Ecto neural progenitor cell (in vitro differentiated cells): ENCODE measurements around the gene AHRR.

Source experiments
- DNase-seq: peaks from one replicate; pipeline ENCODE4 v3.0.0-alpha.2; 2018; ENCODE audit warnings: low spot score

Gene AHRR

GRCh38 chr5:321726-322251 is 275 bp downstream of the AHRR start:
- DNase-seq: no peak

DNA sequence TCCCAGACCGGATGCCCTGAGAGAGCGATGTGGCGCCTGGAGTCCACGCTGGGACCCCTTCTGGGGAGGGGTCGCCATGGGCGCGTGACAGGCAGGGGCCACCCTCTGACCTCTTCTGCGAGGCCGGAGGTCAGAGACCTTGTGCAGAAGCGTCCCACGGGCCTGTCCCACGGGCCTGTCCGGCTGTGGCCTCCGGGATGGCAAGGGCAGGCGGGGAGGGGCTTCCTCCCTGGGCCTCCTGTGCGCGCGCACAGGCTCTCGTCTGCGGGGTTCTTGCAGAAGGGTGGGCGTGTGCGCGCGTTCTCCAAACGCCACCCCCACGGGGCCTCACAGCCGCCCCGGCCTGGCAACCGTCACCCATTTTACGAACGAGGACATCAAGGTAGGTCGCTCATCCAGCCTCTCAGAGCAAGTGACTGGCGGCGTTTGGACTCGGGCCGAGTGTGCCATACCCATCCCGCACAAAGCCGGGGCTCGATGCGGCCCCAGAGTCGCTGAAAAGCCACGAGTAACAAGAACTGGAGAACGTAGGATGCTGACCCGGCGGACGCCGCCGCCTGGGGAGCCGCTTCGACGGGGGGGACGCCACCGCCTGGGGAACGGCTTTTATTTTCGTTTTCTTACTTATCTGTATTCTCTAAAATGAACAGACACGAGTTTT is 897 bp downstream of the AHRR start:
- no peak for DNase-seq

DNA sequence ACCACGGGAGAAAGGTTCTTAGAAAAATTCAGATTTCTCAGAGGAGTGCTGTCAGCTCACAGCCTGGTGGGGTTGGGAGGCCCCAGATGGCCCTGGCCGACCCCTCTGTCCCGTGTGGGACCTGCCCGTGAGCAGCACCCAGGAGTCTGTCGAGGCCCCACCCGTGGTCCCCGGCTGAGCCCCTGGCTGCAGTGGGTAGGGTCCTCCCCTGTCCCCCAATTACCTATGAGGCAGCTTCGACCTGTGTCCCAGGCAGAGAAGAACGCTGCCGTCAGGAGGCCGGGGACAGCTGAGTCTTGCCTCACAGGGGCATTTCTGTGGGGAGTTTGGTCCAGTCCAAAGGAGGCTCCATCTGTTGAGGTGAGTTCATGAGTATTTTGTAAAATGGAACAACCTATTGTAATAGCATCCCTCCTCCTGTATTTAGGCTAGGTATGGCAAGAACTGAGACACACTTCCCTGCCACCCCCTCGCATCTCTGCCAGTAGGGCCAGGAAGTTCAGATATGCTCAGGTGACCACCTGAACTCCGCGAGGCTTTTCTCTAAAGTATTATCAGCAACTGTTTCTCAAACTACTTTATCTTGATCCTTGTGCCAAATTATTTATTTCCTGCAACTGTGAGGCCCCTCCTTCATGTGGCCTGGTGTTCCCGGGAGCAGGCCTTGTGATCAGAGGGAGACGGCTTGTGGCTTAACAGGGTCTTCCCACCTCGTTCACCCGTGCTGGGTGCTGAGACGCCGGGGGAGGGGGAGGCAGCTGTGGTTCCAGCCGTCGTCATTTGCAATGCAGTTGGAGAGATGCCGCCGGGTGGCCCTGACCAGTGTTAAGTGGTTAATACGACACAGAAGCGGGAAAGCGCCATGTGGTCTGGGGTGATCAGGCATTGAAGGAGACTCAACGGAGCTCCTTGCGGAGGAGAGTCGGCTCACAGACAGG is 1.7 kb downstream of the AHRR start:
- DNase-seq: no peak

- DNase-seq: peak; percentile 39
Observed at GRCh38 chr5:324736-325612, 3.5 kb downstream of the AHRR start.

- DNase-seq: no peak
Observed at GRCh38 chr5:326109-326508, 4.6 kb downstream of the AHRR start.

DNA sequence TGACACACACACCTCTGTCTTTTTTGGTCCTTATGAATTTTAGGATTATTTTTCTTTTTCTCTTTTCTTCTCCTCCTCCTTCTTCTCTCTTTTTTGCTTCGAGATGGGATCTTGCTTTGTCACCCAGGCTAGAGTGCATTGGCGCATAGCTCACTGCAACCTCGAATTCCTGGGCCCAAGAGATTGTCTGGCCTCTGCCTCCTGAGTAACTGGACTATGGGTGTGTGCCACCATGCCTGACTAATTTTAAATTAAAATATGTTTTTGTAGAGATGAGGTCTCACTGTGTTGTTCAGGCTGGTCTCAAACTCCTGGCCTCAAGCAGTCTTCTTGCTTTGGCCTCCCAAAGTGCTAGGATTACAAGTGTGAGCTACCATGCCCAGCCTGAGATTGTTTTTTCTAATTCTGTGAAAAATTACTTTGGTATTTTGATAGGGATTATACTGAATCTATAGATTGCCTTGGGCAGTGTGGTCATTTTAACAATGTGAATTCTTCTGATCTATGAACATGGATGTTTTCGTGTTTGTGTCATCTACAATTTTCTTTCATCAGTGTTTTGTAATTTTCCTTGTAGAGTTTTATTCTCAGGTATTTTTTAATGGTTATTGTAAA is 7.7 kb downstream of the AHRR start:
- DNase-seq: no peak

DNA sequence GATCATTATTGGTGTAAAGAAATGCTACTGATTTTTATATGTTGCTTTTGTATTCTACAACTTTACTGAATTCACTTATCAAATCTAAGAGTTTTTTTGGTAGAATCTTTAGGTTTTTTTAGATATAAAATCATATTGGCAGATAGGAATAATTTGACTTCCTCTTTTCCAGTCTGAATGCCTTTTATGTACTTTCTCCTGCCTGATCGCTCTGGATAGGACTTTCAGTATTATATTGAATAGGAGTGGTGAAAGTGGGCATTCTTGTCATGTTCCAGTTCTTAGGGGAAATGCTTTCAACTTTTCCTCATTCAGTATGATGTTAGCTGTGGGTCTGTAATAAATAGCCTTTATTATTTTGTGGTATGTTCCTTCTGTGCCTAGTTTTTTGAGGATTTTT is 8.3 kb downstream of the AHRR start:
- DNase-seq: no peak

GRCh38 chr5:332843-333242 is 11.3 kb downstream of the AHRR start:
- no peak for DNase-seq

DNA sequence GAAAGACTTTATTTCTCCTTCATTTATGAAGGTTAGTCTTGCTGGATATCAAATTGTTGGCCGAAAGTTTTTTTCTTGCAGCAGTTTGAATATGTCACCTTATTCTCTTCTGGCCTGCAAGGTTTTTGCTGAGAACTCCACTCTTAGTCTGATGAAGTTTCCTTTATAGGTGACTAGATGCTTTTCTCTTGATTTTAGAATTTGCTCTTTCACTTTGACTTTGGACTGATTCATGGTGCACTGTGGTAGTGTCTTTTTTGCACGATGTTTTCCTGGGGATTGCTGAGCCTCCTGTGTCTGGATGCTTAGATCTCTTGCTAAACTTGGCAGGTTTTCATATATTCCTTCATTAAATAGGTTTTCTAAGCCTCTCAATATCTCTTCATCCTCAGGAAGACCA is 12.4 kb downstream of the AHRR start:
- DNase-seq: no peak

GRCh38 chr5:334903-335739 is 13.6 kb downstream of the AHRR start:
- DNase-seq: no peak

DNA sequence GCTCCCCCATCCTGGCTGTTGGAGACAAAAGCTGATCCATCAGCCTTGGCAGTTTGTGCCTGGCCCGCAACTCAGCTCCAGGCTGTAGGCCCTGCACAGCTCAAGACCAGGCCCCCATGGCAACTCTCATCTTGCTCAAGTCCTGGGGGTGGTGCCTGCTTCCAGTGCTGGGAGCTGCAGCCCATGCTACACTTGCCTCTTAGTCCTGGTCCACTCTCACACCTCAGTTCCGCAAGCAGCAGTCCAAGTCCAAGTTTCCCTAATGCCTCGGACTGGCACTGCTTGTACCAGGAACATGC is 14.2 kb downstream of the AHRR start:
- no peak for DNase-seq

DNA sequence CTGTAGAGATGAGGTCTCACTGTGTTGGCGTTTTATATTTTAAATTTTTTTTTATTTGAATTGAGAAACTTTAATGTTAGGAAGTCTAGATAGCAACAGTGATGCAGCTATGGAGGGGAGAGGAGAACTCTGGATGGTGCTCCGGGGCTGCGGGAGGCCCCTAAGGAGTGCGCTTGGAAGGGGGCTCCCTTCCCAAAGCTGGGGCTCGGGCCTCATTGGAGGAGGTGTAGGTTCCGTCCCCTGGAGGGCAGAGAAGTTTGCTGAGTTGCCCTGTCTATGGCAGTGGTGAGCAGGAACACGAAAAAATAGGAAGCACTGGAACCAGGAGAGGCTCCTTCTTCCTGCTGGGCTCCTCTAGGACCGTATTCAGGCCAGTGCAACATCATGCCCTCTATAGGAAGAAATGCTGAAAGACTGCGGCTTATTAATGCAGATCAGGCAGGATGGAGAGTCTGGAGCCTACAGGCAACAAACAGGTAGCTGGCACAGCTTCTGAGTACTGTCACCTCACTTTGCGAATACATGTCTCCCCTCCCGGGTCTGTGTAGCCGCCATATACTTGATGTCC is 16.1 kb downstream of the AHRR start:
- DNase-seq: no peak

DNA sequence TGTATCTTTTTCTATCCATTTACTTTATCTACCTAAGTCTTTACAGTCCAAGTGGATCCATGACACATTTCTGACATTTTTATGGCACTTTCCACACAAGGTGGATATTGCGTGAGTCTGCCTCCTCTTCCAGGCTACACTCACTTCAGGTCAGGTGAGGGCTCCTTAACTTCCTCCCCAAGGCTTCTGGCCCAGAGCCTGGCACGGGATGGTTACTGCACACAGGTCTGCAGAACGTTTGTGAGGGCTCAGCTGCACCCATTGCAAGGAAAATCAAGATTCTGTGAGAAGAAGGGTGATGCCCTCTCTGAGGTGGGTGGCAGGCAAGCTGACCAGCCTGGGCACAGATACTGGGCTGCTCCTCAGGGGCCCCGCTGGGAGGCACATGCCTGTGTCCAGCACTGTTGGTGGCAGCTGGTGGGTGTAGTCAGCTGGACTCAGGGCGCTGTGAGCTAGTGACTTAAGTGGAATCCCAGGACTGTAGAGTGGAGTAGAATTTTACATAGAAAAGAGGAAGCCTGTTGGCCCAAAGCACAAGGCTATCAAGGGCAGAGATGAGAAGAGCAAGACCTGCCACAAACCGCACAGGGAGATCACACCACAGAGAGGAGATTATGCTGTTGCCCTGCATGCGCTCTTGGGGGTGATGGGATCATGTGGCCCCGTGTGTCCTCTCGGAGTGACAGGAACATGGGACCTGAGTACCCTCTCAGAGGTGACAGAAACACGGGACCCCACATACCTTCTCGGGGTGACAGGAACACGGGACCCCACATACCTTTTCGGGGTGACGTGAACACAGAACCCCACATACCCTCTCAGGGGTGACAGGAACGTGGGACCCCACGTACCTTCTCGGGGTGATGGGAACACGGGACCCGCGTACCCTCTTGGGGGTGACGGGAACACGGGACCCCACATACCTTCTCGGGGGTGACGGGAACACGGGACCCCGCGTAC is 21.3 kb downstream of the AHRR start:
- no peak for DNase-seq

GRCh38 chr5:343461-344401 is 22.2 kb downstream of the AHRR start:
- DNase-seq: peak; percentile 72

DNA sequence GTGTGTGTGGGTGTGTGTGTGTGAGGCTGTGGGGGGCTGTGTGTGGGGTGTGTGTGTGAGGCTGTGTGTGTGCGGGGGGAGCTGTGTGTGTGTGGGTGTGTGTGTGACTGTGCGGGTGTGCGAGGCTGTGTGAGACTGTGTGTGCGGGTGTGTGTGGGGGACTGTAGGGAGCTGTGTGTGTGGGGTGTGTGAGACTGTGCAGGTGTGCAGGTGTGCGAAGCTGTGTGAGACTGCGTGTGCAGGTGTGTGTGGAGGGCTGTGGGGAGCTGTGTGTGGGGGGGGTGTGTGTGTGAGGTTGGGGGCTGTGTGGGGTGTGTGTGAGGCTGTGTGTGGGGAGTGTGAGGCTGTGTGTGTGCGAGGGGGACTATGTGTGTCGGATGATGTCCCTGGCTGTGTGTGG is 23.2 kb downstream of the AHRR start:
- no peak for DNase-seq

DNA sequence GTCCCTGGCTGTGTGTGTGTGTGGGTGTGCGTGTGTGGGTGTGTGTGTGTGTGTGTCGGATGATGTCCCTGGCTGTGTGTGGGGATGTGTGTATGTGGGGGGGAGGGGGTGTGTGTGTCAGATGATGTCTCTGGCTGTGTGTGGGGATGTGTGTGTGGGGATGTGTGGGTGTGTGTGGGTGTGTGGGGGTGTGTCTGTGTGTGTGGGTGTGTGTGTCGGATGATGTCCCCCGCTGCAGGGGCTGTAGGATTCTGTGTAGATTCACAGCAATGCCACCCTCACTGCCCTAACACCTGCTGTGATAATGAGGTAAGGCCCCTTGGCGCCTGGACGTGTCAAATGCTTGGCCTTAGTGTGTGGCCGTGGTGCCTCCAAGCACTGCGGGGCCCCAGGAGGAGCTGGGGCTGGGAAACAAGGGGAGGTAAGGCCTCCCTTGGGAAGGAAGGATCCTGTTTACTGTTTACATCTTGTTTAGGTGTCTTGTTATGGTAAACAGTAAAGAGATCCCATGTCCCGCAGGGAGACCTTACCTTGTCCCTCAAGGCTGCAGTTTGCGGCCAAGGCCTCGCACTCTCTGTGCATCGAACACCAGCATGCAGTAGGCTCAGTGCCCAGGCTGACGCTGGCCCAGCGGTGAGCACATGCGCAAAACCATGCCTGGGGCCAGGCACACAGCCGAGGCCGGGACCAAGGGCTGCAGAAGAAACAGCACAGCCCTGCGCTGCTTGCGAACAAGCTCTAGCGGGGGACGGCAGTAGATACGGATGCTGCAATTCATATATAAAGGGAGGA is 24.1 kb downstream of the AHRR start:
- no peak for DNase-seq

DNA sequence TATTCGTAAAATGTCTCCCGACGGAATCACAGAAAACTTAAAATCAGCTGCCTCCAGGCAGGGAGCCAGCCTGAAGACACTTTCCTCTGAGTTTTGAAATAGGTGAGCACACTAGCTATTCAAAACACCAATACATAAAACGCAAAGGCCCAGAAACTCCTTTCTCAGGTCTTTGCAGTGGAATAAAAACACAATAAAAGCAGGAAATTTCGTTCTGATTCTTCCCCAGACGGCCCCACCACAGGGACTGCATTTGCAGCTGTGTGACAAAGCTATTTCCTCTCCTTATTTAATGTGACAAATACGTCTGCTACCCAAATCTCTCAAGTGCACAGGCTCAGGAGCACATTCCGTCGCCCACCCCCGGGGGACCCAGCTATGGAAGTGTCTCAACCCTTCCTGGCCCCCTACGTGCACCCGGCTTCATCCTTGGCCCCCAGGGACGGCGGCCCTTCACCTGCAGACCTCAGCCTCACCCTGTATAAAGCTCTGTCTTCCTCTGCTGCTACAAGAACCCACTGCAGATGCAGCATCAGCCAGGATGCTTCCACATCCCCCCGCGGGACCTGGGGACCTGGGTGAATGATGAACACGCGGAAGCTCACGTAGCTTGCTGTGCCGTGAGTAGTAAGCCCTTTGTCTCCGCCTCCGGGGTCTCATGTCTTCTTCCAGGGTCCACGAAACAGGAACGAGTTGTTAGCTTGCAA is 24.9 kb downstream of the AHRR start:
- no peak for DNase-seq
